Thymus (tissue), 11 donors: Measurements from ENCODE around the gene FAM111A. TPM values are rescaled to one million over a fixed set of nuclear protein-coding genes. Genes with fewer than 3 reads are reported as not detected.

Experiments used
- DNase-seq, 9 donors: peaks; one replicate each; pipeline ENCODE4 v3.0.0-alpha.2; 2013; ENCODE audit warnings: low spot score in 9 of 9, low read depth in 6 of 9, missing footprints in 1 of 9
- H3K27ac ChIP-seq, 2 donors: one replicate each; pipeline ENCODE4 v1.5.1; 2013; ENCODE audit warnings: control low read depth in 1 of 2, low read depth in 1 of 2, low read length in 1 of 2, mild to moderate bottlenecking in 1 of 2, moderate library complexity in 1 of 2
- H3K27me3 ChIP-seq, 2 donors: one replicate each; pipeline ENCODE4 v1.5.1; 2013; ENCODE audit warnings: low read length in 1 of 2; ENCODE audit not compliant: control insufficient read depth in 2 of 2, insufficient read depth in 1 of 2
- H3K36me3 ChIP-seq, 2 donors: one replicate each; pipeline ENCODE4 v1.5.1; 2013; ENCODE audit warnings: low read length in 1 of 2, mild to moderate bottlenecking in 1 of 2, moderate library complexity in 1 of 2; ENCODE audit not compliant: control insufficient read depth in 2 of 2, insufficient read depth in 2 of 2
- H3K4me1 ChIP-seq, 2 donors: one replicate each; pipeline ENCODE4 v1.5.1; 2013; ENCODE audit warnings: low read length in 2 of 2; ENCODE audit not compliant: control insufficient read depth in 2 of 2, insufficient read depth in 2 of 2
- H3K4me3 ChIP-seq, 2 donors: one replicate each; pipeline ENCODE4 v1.5.1; 2013; ENCODE audit warnings: low read length in 2 of 2, control low read depth in 1 of 2, mild to moderate bottlenecking in 1 of 2
- H3K9me3 ChIP-seq, 2 donors: one replicate each; pipeline ENCODE4 v1.5.1; 2013; ENCODE audit warnings: low read length in 1 of 2, mild to moderate bottlenecking in 1 of 2; ENCODE audit not compliant: control insufficient read depth in 2 of 2, insufficient read depth in 1 of 2
- WGBS: extraction: QIAGEN DNeasy Blood & Tissue Kit; methylation state at CpG from one replicate; pipeline ENCODE4 v1.1.7; 2013; 5-methylcytosine and 5-hydroxymethylcytosine counted together
- polyA plus RNA-seq: library from polyadenylated mRNA; stranded (reverse); fragments of 200-250 nt; gene quantifications from one replicate; pipeline ENCODE4 v1.2.3, GENCODE V29; 2013
- total RNA-seq: library from RNA; stranded (reverse); fragments of 120-200 nt; gene quantifications from one replicate; pipeline ENCODE4 v1.2.4, GENCODE V29; 2013
- donor health status: healthy.

The FAM111A gene
- total and polyA plus RNA-seq, 2 donors: 60.5 to 82.5 TPM

DNA sequence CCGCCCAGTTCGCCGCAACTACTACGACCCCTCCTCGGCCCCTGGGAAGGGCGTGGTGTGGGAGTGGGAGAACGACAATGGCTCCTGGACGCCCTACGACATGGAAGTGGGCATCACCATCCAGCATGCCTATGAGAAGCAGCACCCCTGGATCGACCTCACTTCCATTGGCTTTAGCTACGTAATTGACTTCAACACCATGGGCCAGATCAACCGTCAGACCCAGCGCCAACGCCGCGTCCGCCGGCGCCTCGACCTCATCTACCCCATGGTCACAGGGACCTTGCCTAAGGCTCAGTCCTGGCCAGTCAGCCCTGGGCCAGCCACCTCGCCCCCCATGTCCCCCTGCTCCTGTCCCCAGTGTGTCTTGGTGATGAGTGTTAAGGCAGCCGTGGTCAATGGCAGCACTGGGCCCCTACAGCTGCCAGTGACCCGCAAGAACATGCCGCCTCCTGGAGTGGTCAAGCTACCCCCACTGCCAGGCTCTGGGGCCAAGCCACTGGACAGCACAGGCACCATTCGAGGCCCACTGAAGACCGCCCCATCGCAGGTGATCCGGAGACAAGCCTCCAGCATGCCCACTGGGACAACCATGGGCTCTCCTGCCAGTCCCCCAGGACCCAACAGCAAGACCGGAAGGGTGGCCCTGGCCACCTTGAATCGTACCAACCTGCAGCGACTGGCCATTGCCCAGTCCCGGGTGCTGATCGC is 39.2 kb downstream of the FAM111A start:
- H3K27me3 ChIP-seq: no peaks in the 10 kb centered on the region
- WGBS: 97% methylated on average over 33 of the region's 33 CpGs
- peaks cover 0 to 5% of the 10 kb centered on the region in 2 donors for H3K9me3 ChIP-seq
- no peak for DNase-seq
- no peaks in the 10 kb centered on the region for H3K4me1 ChIP-seq
- no peak overlapping the region for H3K4me3 ChIP-seq
- no peaks in the 10 kb centered on the region for H3K36me3 ChIP-seq
- no peak overlapping the region for H3K27ac ChIP-seq

DNA sequence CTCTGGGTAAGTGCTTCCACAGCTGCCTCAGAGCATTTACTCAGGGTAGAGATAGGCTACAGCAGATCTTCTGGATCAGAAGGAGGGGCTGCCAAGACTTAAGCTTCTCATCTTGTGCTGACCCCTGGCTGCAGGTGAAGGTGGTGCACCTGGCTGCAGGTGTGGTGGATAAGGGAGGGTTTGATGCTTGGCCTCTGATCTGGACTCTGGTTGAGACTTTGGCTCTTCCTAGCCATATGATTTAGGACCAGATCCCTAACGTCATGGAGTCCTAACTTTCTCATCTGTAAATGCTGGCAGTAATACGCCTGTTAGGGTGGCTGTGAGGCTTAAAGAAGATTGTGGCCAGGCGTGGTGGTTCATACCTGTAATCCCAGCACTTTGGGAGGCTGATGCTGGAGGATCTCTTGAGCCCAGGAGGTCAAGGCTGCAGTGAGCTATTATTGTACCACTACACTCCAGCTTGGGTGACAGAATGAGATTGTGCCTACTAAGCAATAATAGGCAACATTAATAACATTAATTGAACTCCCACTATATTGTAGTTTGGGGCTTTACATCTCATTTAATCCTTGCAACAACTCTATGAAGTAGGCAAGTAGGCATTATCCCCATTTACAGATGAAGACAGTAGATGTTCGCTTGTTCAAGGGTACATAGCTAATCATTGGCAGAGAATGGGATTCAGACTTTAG is 39.9 kb downstream of the FAM111A start:
- Histone ChIP-seq H3K9me3 (peaks cover 0 to 5% of the 10 kb centered on the region in 2 donors), H3K4me3 (no peak overlapping the region), H3K4me1 (no peaks in the 10 kb centered on the region), H3K36me3 (no peaks in the 10 kb centered on the region), H3K27me3 (no peaks in the 10 kb centered on the region), H3K27ac (no peak overlapping the region)
- WGBS: 96% methylated on average over 4 of the region's 4 CpGs
- DNase-seq: no peak

DNA sequence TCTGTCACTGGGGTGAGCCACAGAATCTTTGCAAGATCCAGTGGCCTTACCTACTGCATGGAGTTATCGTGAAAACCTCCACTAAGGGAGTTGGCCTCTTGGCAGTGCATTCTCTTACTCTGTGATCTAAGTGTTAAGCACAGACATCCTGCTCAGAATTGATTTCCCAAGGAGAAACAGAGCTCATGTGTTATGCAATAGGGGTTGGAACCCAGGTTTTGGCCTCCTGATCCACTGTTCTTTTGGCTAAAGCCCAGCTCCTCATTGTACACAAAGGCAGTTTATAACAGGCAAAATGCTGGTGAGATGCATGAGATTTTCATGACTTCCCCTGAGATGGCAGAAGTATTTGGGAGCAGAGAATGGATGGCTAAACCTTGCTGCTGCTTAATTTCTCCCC is 41.1 kb downstream of the FAM111A start:
- Histone ChIP-seq H3K9me3 (peaks cover 0 to 5% of the 10 kb centered on the region in 2 donors), H3K4me1 (no peaks in the 10 kb centered on the region), H3K4me3 (no peak overlapping the region), H3K36me3 (no peaks in the 10 kb centered on the region), H3K27me3 (no peaks in the 10 kb centered on the region), H3K27ac (no peak overlapping the region)
- DNase-seq: no peak
- 91% methylated on average over 1 of the region's 1 CpG for WGBS

DNA sequence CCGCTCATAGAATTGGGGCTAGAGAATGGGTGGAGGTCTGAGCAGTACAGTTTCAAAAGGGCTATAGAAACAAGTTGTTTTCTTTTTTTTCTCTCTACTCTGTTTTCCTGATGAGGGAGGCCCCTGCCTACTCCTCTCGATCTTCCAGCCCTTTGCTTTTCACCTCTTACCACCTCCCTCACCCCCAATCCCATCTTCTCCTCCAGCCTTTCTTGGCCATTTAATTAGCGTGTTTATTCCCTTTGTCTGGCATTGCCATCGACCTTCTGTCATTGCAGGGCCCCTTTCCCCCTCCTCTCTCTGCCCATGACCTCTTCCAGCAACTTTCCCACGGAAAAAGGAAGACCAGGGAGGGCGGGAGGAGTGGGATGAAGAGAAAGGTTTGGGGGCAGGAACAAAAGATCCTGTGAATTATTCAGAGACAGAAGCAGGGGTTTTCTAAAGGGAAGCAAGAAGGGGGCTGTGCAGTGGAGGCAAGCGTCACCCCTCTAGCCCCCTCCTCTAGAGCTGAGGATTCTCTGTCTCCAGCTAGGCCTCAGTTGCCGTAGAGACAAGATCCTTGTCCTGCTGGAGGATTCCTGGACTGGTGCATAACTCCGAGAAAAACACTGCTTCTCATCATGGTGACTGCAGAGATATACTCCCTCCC is 42.2 kb downstream of the FAM111A start:
- no peaks in the 10 kb centered on the region for H3K27me3 ChIP-seq
- H3K9me3 ChIP-seq: no peaks in the 10 kb centered on the region
- DNase-seq: no peak
- no peak overlapping the region for H3K27ac ChIP-seq
- no peaks in the 10 kb centered on the region for H3K36me3 ChIP-seq
- no peak overlapping the region for H3K4me3 ChIP-seq
- WGBS: 96% methylated on average over 9 of the region's 9 CpGs
- H3K4me1 ChIP-seq: no peaks in the 10 kb centered on the region

DNA sequence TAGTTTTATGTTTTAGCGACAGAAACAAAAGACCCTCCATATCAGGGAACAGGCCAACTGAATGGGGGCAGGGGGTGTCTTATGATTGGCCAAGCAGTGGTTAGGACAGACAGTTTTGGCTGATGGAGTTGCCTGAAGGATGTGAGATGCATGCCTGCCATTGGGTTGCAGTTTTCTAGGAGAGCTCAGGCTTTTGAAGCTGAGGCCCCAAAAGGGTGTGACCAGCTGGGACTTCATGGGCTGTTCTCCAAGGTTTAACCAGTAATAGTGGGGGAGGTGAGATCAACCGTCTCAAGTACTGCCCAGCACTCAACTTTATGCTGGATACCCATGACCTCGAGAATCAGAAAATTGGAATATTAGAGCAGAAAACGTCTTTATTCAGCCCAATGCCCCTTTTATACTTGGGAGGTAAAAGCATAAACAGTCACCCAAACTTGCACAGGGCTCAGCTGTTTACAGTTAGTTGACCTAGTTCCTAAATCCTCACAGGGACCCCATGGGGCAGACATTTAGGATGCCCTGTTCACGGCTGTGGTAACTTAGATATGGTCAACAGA is 42.8 kb downstream of the FAM111A start:
- Histone ChIP-seq H3K27ac (no peak overlapping the region), H3K36me3 (no peaks in the 10 kb centered on the region), H3K4me1 (no peaks in the 10 kb centered on the region), H3K9me3 (no peaks in the 10 kb centered on the region), H3K4me3 (no peak overlapping the region), H3K27me3 (no peaks in the 10 kb centered on the region)
- 93% methylated on average over 5 of the region's 5 CpGs for WGBS
- no peak for DNase-seq

DNA sequence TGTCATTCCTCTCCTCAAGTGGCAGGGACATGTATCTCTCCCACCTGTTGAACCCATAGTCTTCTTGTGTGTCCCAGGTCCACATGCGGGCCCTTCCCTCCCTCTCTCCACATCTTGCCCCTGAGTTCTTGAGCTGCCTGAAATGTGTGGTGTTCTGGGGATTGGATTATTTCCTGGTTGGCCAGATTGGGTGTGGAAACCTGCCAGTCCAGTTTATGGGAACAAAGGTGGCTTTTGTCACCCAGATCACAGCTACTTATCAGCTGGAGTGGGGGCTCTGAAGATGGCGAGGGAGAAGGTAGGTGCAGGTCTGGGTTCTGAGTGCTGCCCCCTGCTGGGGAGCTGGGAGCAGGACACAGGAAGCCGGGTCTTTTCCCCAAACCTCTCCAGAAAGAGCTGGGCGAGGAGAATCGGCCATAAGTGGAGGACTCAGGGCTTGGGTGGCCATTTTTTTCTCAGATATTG is 43.5 kb downstream of the FAM111A start:
- Histone ChIP-seq H3K27ac (no peak overlapping the region), H3K9me3 (no peaks in the 10 kb centered on the region), H3K36me3 (no peaks in the 10 kb centered on the region), H3K27me3 (no peaks in the 10 kb centered on the region), H3K4me1 (no peaks in the 10 kb centered on the region), H3K4me3 (no peak overlapping the region)
- whole genome bisulfite sequencing: 89% methylated on average over 5 of the region's 5 CpGs
- peak in 4 of 9 donors; percentile 22 to 50 (median 36) for DNase-seq

DNA sequence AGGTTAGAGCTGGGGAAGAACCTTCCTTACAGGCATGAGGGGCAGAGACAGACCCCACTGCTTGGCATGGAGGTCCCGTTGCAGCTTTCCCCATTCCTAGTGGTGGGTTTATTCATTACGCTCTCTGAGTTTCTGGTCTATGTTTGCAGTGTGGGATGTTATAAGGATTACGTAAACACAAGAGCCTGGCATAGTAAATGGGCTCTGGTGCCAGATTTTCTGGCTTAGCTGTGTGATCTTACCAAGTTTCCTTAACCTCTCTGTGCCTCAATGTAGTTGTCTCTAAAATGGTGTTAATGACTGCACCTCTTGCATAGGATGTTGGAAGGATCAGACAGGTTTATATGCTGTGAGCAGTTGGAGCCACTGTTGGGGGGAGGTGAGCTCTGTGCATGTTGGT is 44.4 kb downstream of the FAM111A start:
- Histone ChIP-seq H3K36me3 (no peaks in the 10 kb centered on the region), H3K4me3 (no peak overlapping the region), H3K27me3 (no peaks in the 10 kb centered on the region), H3K9me3 (no peaks in the 10 kb centered on the region), H3K27ac (no peak overlapping the region), H3K4me1 (no peaks in the 10 kb centered on the region)
- 97% methylated on average over 3 of the region's 3 CpGs for WGBS
- DNase-seq: no peak

DNA sequence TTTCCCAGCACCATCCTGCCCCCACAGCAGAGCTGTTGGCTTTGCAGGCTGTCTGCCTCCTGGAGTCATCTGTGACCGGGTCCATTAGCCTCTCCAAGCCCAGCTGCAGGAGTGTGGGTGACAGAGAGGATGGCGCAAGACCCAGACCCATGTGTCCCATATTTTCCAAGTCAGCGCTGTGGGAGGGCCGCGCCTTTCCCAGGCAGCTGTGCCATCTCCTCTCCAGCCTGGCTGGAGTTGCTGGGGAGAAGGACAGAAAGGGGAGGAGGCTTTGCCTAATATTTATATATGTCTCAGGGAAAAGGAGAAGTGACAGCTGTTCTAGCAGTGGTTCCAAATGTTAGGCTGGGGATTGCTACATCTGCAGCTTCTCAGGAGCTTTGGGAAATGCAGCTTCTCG is 44.9 kb downstream of the FAM111A start:
- no peak overlapping the region for H3K27ac ChIP-seq
- H3K4me1 ChIP-seq: no peaks in the 10 kb centered on the region
- no peak overlapping the region for H3K4me3 ChIP-seq
- no peaks in the 10 kb centered on the region for H3K9me3 ChIP-seq
- DNase-seq: no peak
- H3K36me3 ChIP-seq: no peaks in the 10 kb centered on the region
- no peaks in the 10 kb centered on the region for H3K27me3 ChIP-seq
- WGBS: 93% methylated on average over 6 of the region's 6 CpGs

DNA sequence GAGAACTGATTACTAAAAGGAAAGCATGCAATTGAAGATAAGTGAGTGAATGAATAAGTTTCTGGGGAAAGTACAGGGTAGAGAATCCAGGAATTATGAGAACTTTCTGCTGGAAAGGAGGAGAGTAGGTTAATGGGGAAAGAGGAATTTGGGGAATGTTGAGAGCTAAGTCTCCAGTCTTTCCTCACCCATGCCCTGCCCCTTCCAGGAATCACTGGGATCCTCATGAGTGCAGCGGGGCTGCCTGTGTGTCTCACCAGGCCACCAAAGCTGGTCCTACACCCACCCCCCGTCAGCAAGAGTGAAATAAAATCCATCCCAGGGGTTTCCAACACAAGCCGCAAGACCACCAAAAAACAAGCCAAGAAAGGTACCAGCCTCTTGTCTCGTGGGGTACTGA is 46.3 kb downstream of the FAM111A start:
- 93% methylated on average over 4 of the region's 4 CpGs for WGBS
- no peaks in the 10 kb centered on the region for H3K36me3 ChIP-seq
- H3K4me1 ChIP-seq: no peaks in the 10 kb centered on the region
- H3K27ac ChIP-seq: no peak overlapping the region
- no peak for DNase-seq
- H3K27me3 ChIP-seq: no peaks in the 10 kb centered on the region
- no peaks in the 10 kb centered on the region for H3K9me3 ChIP-seq
- no peak overlapping the region for H3K4me3 ChIP-seq
